ENCODE results near the gene ZFP82.

Gene ZFP82

GRCh38 chr19:36371886-36372285, 46.6 kb downstream of the ZFP82 start:
- no peak for DNase-seq

GRCh38 chr19:36363845-36364244, 54.6 kb downstream of the ZFP82 start:
- no peak for DNase-seq

All from right forelimb (tissue), 1 donor.